Thymus (tissue), 11 donors: ENCODE results near the gene PLPP3. TPM values are rescaled to one million over a fixed set of nuclear protein-coding genes. Genes with fewer than 3 reads are reported as not detected.

ENCODE experiments used
- DNase-seq, 9 donors: peaks; one replicate each; pipeline ENCODE4 v3.0.0-alpha.2; 2013; ENCODE audit warnings: low spot score in 9 of 9, low read depth in 6 of 9, missing footprints in 1 of 9
- H3K27ac ChIP-seq, 2 donors: one replicate each; pipeline ENCODE4 v1.5.1; 2013; ENCODE audit warnings: control low read depth in 1 of 2, low read depth in 1 of 2, low read length in 1 of 2, mild to moderate bottlenecking in 1 of 2, moderate library complexity in 1 of 2
- H3K27me3 ChIP-seq, 2 donors: one replicate each; pipeline ENCODE4 v1.5.1; 2013; ENCODE audit warnings: low read length in 1 of 2; ENCODE audit not compliant: control insufficient read depth in 2 of 2, insufficient read depth in 1 of 2
- H3K36me3 ChIP-seq, 2 donors: one replicate each; pipeline ENCODE4 v1.5.1; 2013; ENCODE audit warnings: low read length in 1 of 2, mild to moderate bottlenecking in 1 of 2, moderate library complexity in 1 of 2; ENCODE audit not compliant: control insufficient read depth in 2 of 2, insufficient read depth in 2 of 2
- H3K4me1 ChIP-seq, 2 donors: one replicate each; pipeline ENCODE4 v1.5.1; 2013; ENCODE audit warnings: low read length in 2 of 2; ENCODE audit not compliant: control insufficient read depth in 2 of 2, insufficient read depth in 2 of 2
- H3K4me3 ChIP-seq, 2 donors: one replicate each; pipeline ENCODE4 v1.5.1; 2013; ENCODE audit warnings: low read length in 2 of 2, control low read depth in 1 of 2, mild to moderate bottlenecking in 1 of 2
- H3K9me3 ChIP-seq, 2 donors: one replicate each; pipeline ENCODE4 v1.5.1; 2013; ENCODE audit warnings: low read length in 1 of 2, mild to moderate bottlenecking in 1 of 2; ENCODE audit not compliant: control insufficient read depth in 2 of 2, insufficient read depth in 1 of 2
- WGBS: extraction: QIAGEN DNeasy Blood & Tissue Kit; methylation state at CpG from one replicate; pipeline ENCODE4 v1.1.7; 2013; 5-methylcytosine and 5-hydroxymethylcytosine counted together
- polyA plus RNA-seq: library from polyadenylated mRNA; stranded (reverse); fragments of 200-250 nt; gene quantifications from one replicate; pipeline ENCODE4 v1.2.3, GENCODE V29; 2013
- total RNA-seq: library from RNA; stranded (reverse); fragments of 120-200 nt; gene quantifications from one replicate; pipeline ENCODE4 v1.2.4, GENCODE V29; 2013
- donor health status: healthy.

The PLPP3 gene
- total and polyA plus RNA-seq, 2 donors: 30.8 to 31.3 TPM

GRCh38 chr1:56461158-56462127, 117.9 kb downstream of the PLPP3 start:
- Histone ChIP-seq H3K4me3 (no peak overlapping the region), H3K36me3 (no peaks in the 10 kb centered on the region), H3K27me3 (no peaks in the 10 kb centered on the region), H3K27ac (no peak overlapping the region), H3K4me1 (no peaks in the 10 kb centered on the region), H3K9me3 (no peaks in the 10 kb centered on the region)
- DNase-seq: peak in 2 of 9 donors; percentile 24 to 31
- WGBS: 79% methylated on average over 12 of the region's 12 CpGs

GRCh38 chr1:56459260-56459659, 120.1 kb downstream of the PLPP3 start:
- Histone ChIP-seq H3K9me3 (no peaks in the 10 kb centered on the region), H3K27ac (no peak overlapping the region), H3K4me3 (no peak overlapping the region), H3K36me3 (no peaks in the 10 kb centered on the region), H3K27me3 (no peaks in the 10 kb centered on the region), H3K4me1 (no peaks in the 10 kb centered on the region)
- 72% methylated on average over 4 of the region's 4 CpGs for WGBS
- DNase-seq: no peak

GRCh38 chr1:56457756-56458375, 121.5 kb downstream of the PLPP3 start:
- Histone ChIP-seq H3K9me3 (no peaks in the 10 kb centered on the region), H3K36me3 (no peaks in the 10 kb centered on the region), H3K4me3 (no peak overlapping the region), H3K27ac (no peak overlapping the region), H3K27me3 (no peaks in the 10 kb centered on the region), H3K4me1 (no peaks in the 10 kb centered on the region)
- DNase-seq: no peak
- WGBS: 94% methylated on average over 10 of the region's 10 CpGs

GRCh38 chr1:56456435-56457101, 122.8 kb downstream of the PLPP3 start:
- Histone ChIP-seq H3K36me3 (no peaks in the 10 kb centered on the region), H3K4me3 (no peak overlapping the region), H3K4me1 (peaks cover 0 to 4% of the 10 kb centered on the region in 2 donors), H3K27me3 (no peaks in the 10 kb centered on the region), H3K27ac (no peak overlapping the region), H3K9me3 (no peaks in the 10 kb centered on the region)
- WGBS: 84% methylated on average over 12 of the region's 12 CpGs
- no peak for DNase-seq

- H3K4me1 ChIP-seq: peaks cover 0 to 10% of the 10 kb centered on the region in 2 donors
- no peaks in the 10 kb centered on the region for H3K36me3 ChIP-seq
- no peak for DNase-seq
- 97% methylated on average over 10 of the region's 10 CpGs for WGBS
- peak overlapping the region in 1 of 2 donors; percentile 78 for H3K27ac ChIP-seq
- H3K4me3 ChIP-seq: no peak overlapping the region
- no peaks in the 10 kb centered on the region for H3K27me3 ChIP-seq
- no peaks in the 10 kb centered on the region for H3K9me3 ChIP-seq
These were observed 125.8 kb downstream of the PLPP3 start for GRCh38 chr1:56453417-56454078.

- H3K4me3 ChIP-seq: no peak overlapping the region
- H3K4me1 ChIP-seq: peaks cover 0 to 10% of the 10 kb centered on the region in 2 donors
- H3K36me3 ChIP-seq: no peaks in the 10 kb centered on the region
- DNase-seq: no peak
- H3K9me3 ChIP-seq: no peaks in the 10 kb centered on the region
- H3K27me3 ChIP-seq: no peaks in the 10 kb centered on the region
- 95% methylated on average over 4 of the region's 4 CpGs for WGBS
- H3K27ac ChIP-seq: peak overlapping the region in 1 of 2 donors; percentile 78
These were observed 126.3 kb downstream of the PLPP3 start for GRCh38 chr1:56453016-56453415.

GRCh38 chr1:56452027-56453011, 127.0 kb downstream of the PLPP3 start:
- Histone ChIP-seq H3K9me3 (no peaks in the 10 kb centered on the region), H3K4me1 (peaks cover 0 to 10% of the 10 kb centered on the region in 2 donors), H3K4me3 (no peak overlapping the region), H3K27me3 (no peaks in the 10 kb centered on the region), H3K27ac (peak overlapping the region in 1 of 2 donors; percentile 78), H3K36me3 (no peaks in the 10 kb centered on the region)
- WGBS: 88% methylated on average over 3 of the region's 3 CpGs
- no peak for DNase-seq

- no peak for DNase-seq
- peak overlapping the region in 1 of 2 donors; percentile 73 for H3K27ac ChIP-seq
- H3K9me3 ChIP-seq: no peaks in the 10 kb centered on the region
These were observed 127.9 kb downstream of the PLPP3 start for GRCh38 chr1:56451491-56451890.

More at GRCh38 chr1:56451491-56451890, 127.9 kb downstream of the PLPP3 start:
- no peak overlapping the region for H3K4me3 ChIP-seq
- WGBS: 97% methylated on average over 5 of the region's 5 CpGs
- H3K36me3 ChIP-seq: no peaks in the 10 kb centered on the region
- no peaks in the 10 kb centered on the region for H3K27me3 ChIP-seq
- peaks cover 0 to 13% of the 10 kb centered on the region in 2 donors for H3K4me1 ChIP-seq
